Stimulated activated CD8-positive, alpha-beta memory T cell treated with anti-CD3 and anti-CD28 coated beads, Interleukin-12 subunit alpha, Interleukin-12 subunit beta, amount 100 ng/mL, for 4 hours (primary cell): Measurements from ENCODE around the gene C6orf132.

Source experiments
- DNase-seq: peaks from one replicate; pipeline ENCODE4 v3.0.0-alpha.2; 2020; ENCODE audit warnings: low read depth

C6orf132 gene

GRCh38 chr6:42073287-42073686, 69.1 kb downstream of the C6orf132 start:
- DNase-seq: no peak

- DNase-seq: no peak
Measured at GRCh38 chr6:42071881-42072583, 70.4 kb downstream of the C6orf132 start.

GRCh38 chr6:42068872-42069522, 73.4 kb downstream of the C6orf132 start:
- DNase-seq: no peak

GRCh38 chr6:42068173-42068572, 74.2 kb downstream of the C6orf132 start:
- no peak for DNase-seq

GRCh38 chr6:42066156-42066675, 76.2 kb downstream of the C6orf132 start:
- DNase-seq: no peak

GRCh38 chr6:42059743-42060142, 82.7 kb downstream of the C6orf132 start:
- no peak for DNase-seq

GRCh38 chr6:42053601-42054000, 88.8 kb downstream of the C6orf132 start:
- no peak for DNase-seq

GRCh38 chr6:42051268-42051653, 91.2 kb downstream of the C6orf132 start:
- no peak for DNase-seq
